Activated B cell treated with CpG ODN at 0.5 μM for 24 hours (primary cell): Measurements from ENCODE around the gene SMIM15. TPM values are rescaled to one million over a fixed set of nuclear protein-coding genes. Genes with fewer than 3 reads are reported as not detected.
"Not testable (repeated sequence)": the region's sequence is repeated elsewhere in the genome, so short reads cannot be mapped to it uniquely, and the experiment has no call there.

ENCODE experiments used
- ATAC-seq: fragments of 200-7000 bp; cut with Tn5 transposase; one replicate; pipeline ENCODE4 v1.10.0; 2021; ENCODE audit warnings: low read depth, mild to moderate bottlenecking, moderate library complexity
- CTCF ChIA-PET: fragments of 350-600 bp; sonication (Branson Sonifier 250); formaldehyde crosslinking; loops from one replicate; lab custom pipeline; 2021; ENCODE audit warnings: antibody characterized with exemption; lab: Charles Lee
- POLR2A ChIA-PET: fragments of 350-600 bp; sonication (Branson Sonifier 250); formaldehyde crosslinking; loops from one replicate; lab custom pipeline; 2021; ENCODE audit warnings: antibody characterized with exemption; lab: Charles Lee
- DNase-seq: peaks from one replicate; pipeline ENCODE4 v3.0.0; 2022
- H3K27ac Mint-ChIP-seq: one replicate; pipeline ENCODE4 v1.8.0; 2020; ENCODE audit warnings: mixed read lengths
- H3K27me3 Mint-ChIP-seq: one replicate; pipeline ENCODE4 v1.8.0; 2021; ENCODE audit warnings: mixed read lengths
- H3K36me3 Mint-ChIP-seq: one replicate; pipeline ENCODE4 v1.8.0; 2021; ENCODE audit warnings: low read depth, mixed read lengths
- H3K4me1 Mint-ChIP-seq: one replicate; pipeline ENCODE4 v1.8.0; 2021; ENCODE audit warnings: mixed read lengths
- H3K4me3 Mint-ChIP-seq: one replicate; pipeline ENCODE4 v1.8.0; 2020; ENCODE audit warnings: mild to moderate bottlenecking, mixed read lengths
- H3K9me3 Mint-ChIP-seq: one replicate; pipeline ENCODE4 v1.8.0; 2020; ENCODE audit warnings: mixed read lengths
- CTCF ChIP-seq: fragments of 200-600 bp; IDR thresholded peaks from one replicate; pipeline ENCODE4 v1.8.0; 2022; ENCODE audit warnings: antibody characterized with exemption, mild to moderate bottlenecking
- intact Hi-C: fragments of 100-400 bp; cut with micrococcal nuclease; formaldehyde crosslinking; loops from one replicate; pipeline ENCODE4 v1.15.1; 2024
- total RNA-seq: library from RNA; stranded (reverse); gene quantifications from 2 replicates; pipeline ENCODE4 v1.2.3, GENCODE V29; 2022

Gene SMIM15
- total RNA-seq, 1 donor from 2014 or later = 35.7 TPM

GRCh38 chr5:61200582-61201155 lies 38.4 kb upstream of the SMIM15 start:
- H3K27me3 Mint-ChIP-seq = peaks cover 38% of the 10 kb centered on the region

GRCh38 chr5:61198606-61199005 lies 36.3 kb upstream of the SMIM15 start:
- CTCF ChIA-PET = no interaction called here
- DNase-seq (no peak), ATAC-seq (no peak)
- Mint-ChIP-seq H3K27ac (no peak overlapping the region), H3K4me1 (no peaks in the 10 kb centered on the region), H3K4me3 (no peak overlapping the region), H3K27me3 (peaks cover 37% of the 10 kb centered on the region), H3K36me3 (no peaks in the 10 kb centered on the region), H3K9me3 (peaks cover 6% of the 10 kb centered on the region)
- TF ChIP-seq CTCF = no peak
- intact Hi-C loops = no loop called here
- POLR2A ChIA-PET = no interaction called here

More at GRCh38 chr5:61200582-61201155, 38.4 kb upstream of the SMIM15 start:
- Mint-ChIP-seq H3K9me3 (peaks cover 6% of the 10 kb centered on the region), H3K27ac (no peak overlapping the region), H3K4me1 (no peaks in the 10 kb centered on the region), H3K36me3 (no peaks in the 10 kb centered on the region), H3K4me3 (no peak overlapping the region)
- intact Hi-C loops = no loop called here
- CTCF ChIA-PET = no interaction called here
- ATAC-seq (no peak), DNase-seq (no peak)
- POLR2A ChIA-PET = no interaction called here
- TF ChIP-seq CTCF = no peak

- not testable (repeated sequence) for H3K4me3 Mint-ChIP-seq
Observed at GRCh38 chr5:61187826-61188225, 25.6 kb upstream of the SMIM15 start.

GRCh38 chr5:61187352-61187751 lies 25.1 kb upstream of the SMIM15 start:
- H3K9me3 Mint-ChIP-seq, intact Hi-C loops: not testable (repeated sequence)

More at GRCh38 chr5:61187826-61188225, 25.6 kb upstream of the SMIM15 start:
- H3K4me1 Mint-ChIP-seq, DNase-seq, H3K27me3 Mint-ChIP-seq, ATAC-seq, H3K27ac Mint-ChIP-seq, POLR2A ChIA-PET, H3K36me3 Mint-ChIP-seq, intact Hi-C loops, CTCF ChIA-PET, H3K9me3 Mint-ChIP-seq: not testable (repeated sequence)

GRCh38 chr5:61186634-61187033 lies 24.4 kb upstream of the SMIM15 start:
- Mint-ChIP-seq H3K9me3 (peaks cover 4% of the 10 kb centered on the region), H3K27ac (no peak overlapping the region), H3K4me3 (no peak overlapping the region), H3K27me3 (no peaks in the 10 kb centered on the region), H3K4me1 (peaks cover 11% of the 10 kb centered on the region), H3K36me3 (no peaks in the 10 kb centered on the region)
- DNase-seq (no peak), ATAC-seq (no peak)
- ChIA-PET POLR2A (no interaction called here), CTCF (no interaction called here)
- intact Hi-C loops = no loop called here
- TF ChIP-seq CTCF = no peak

More at GRCh38 chr5:61187352-61187751, 25.1 kb upstream of the SMIM15 start:
- CTCF ChIA-PET, POLR2A ChIA-PET, ATAC-seq, H3K27me3 Mint-ChIP-seq, H3K36me3 Mint-ChIP-seq, DNase-seq, H3K27ac Mint-ChIP-seq, H3K4me3 Mint-ChIP-seq: not testable (repeated sequence)
- peaks cover 11% of the 10 kb centered on the region for H3K4me1 Mint-ChIP-seq

GRCh38 chr5:61184708-61185107 lies 22.4 kb upstream of the SMIM15 start:
- H3K27me3 Mint-ChIP-seq = no peaks in the 10 kb centered on the region
- H3K4me3 Mint-ChIP-seq = no peak overlapping the region
- H3K36me3 Mint-ChIP-seq = no peaks in the 10 kb centered on the region
- CTCF ChIA-PET = no interaction called here
- intact Hi-C loops = no loop called here
- ATAC-seq = no peak
- H3K4me1 Mint-ChIP-seq = peaks cover 15% of the 10 kb centered on the region
- peaks cover 2% of the 10 kb centered on the region for H3K9me3 Mint-ChIP-seq
- no peak overlapping the region for H3K27ac Mint-ChIP-seq
- POLR2A ChIA-PET = no interaction called here
- TF ChIP-seq CTCF = no peak
- no peak for DNase-seq
